ENCODE data around the gene NTN3. TPM values are rescaled to one million over a fixed set of nuclear protein-coding genes. Genes with fewer than 3 reads are reported as not detected.
A peak's percentile ranks its signal among the peaks of the same experiment; 100 is the strongest.

NTN3 gene
- total and polyA plus RNA-seq, 12 donors = 0.16 to 1.5 (median 0.32) TPM; not detected in 3

DNA sequence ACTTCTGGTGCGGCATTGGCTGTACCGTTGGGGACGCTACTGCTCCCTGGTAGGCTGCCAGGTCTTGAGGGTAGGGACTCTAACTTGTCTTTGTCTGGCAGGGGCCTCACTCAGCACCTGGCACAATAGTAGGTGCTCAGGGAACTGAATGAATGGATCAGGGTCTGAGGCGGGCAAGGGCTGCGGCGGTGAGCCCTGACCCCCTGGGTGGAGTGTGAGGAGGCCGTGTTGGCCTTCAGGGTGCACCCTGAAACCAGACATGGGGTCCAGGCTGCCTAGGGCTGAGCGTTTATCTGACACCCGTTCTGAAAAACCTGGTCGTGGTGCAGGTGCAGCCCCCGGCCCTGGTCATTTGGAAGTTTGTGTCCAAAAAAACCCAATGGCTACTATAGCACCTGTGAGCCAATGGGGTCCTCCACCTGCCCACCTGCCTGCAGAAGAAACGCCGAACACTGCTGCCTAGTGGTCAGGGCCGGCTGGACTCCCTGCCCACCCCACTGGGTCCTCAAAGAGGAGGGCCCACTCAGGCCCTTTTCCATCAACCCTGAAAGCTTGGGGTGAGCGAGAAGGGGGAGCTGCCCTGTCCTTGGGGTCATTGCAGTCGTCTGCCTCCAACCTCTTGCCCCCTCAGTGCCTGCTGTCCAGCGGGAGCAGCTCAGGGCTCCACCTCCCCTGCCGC lies 37.8 kb downstream of the NTN3 start:
- WGBS, 4 donors = 90% methylated on average over 14 to 18 of the region's 18 CpGs
- H3K36me3 ChIP-seq (replicated peaks in 1 of 2) = no peaks in the 10 kb centered on the region
- no peak overlapping the region for H3K4me3 ChIP-seq
- intact Hi-C loops (cut with DNase I) = loop anchor here in 1 of 2 donors (10.0 kb wide), 1 partner anchor 84 kb away; the partner anchor contains the start of gene CCNF
- no peak overlapping the region for H3K27ac ChIP-seq
- H3K27me3 ChIP-seq = no peaks in the 10 kb centered on the region
- TF ChIP-seq POLR2A (IDR thresholded peaks at IDR 0.05) (no peak), CTCF (IDR thresholded peaks at IDR 0.05) (no peak)
- no peak for DNase-seq
- no peaks in the 10 kb centered on the region for H3K9me3 ChIP-seq (replicated peaks in 1 of 3)
- peaks cover 0 to 16% of the 10 kb centered on the region in 2 donors for H3K4me1 ChIP-seq (replicated peaks in 1 of 2)

DNA sequence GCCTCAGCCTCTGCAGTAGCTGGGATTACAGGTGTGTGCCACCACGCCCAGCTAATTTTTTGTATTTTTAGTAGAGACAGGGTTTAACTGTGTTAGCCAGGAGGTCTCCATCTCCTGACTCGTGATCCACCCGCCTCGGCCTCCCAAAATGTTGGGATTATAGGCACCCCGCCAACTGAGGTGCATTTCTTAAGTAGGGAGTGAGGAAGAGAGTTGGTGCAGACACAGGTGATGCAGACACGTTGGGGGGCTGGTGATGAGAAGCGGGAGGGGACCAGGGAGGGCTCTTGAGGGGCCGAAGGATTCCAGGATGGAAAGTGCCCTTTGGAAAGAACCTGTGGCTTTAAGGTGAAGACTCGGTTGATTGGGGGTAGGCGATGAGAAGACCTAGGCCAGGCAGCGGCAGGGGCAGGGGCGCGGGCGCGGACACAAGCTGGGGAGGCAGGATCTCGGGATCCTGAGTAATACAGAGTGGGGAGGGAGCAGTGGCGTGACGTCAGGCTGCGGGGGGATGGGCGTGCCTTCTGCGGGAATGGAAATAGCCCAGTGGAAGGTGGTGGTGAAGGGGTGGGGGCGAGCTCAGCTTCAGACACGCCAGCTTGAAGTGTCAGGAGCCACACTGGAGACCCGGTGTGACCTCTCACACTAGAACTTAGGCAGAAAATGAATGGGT lies 40.2 kb downstream of the NTN3 start:
- DNase-seq = peak in 6 of 7 donors; percentile 38 to 93 (median 76)
- H3K4me3 ChIP-seq = no peak overlapping the region
- no peak for TF ChIP-seq POLR2A (IDR thresholded peaks at IDR 0.05)
- TF ChIP-seq CTCF (IDR thresholded peaks at IDR 0.05) = no peak
- 47 to 60% (median 57%) methylated on average over 19 to 24 of the region's 24 CpGs for WGBS, 4 donors
- H3K27ac ChIP-seq = no peak overlapping the region
- H3K9me3 ChIP-seq (replicated peaks in 1 of 3) = no peaks in the 10 kb centered on the region
- H3K36me3 ChIP-seq (replicated peaks in 1 of 2) = no peaks in the 10 kb centered on the region
- H3K4me1 ChIP-seq (replicated peaks in 1 of 2) = peaks cover 14 to 32% of the 10 kb centered on the region in 2 donors
- no peaks in the 10 kb centered on the region for H3K27me3 ChIP-seq
- intact Hi-C loops (cut with DNase I) = no loop called here

GRCh38 chr16:2511996-2512734 lies 41.1 kb downstream of the NTN3 start:
- DNase-seq = peak in 1 of 7 donors; percentile 22
- Histone ChIP-seq H3K4me1 (replicated peaks in 1 of 2) (peaks cover 23 to 41% of the 10 kb centered on the region in 2 donors), H3K36me3 (replicated peaks in 1 of 2) (no peaks in the 10 kb centered on the region), H3K9me3 (replicated peaks in 1 of 3) (no peaks in the 10 kb centered on the region), H3K27ac (peak overlapping the region in 2 of 5 donors; percentile 99 to 100), H3K4me3 (no peak overlapping the region), H3K27me3 (no peaks in the 10 kb centered on the region)
- 82 to 90% (median 86%) methylated on average over 13 to 17 of the region's 17 CpGs for WGBS, 4 donors
- TF ChIP-seq POLR2A (IDR thresholded peaks at IDR 0.05) (no peak), CTCF (IDR thresholded peaks at IDR 0.05) (no peak)
- intact Hi-C loops (cut with DNase I) = no loop called here
